Osteoblast (primary cell): Measurements from ENCODE around the gene LPIN3. TPM values are rescaled to one million over a fixed set of nuclear protein-coding genes. Genes with fewer than 3 reads are reported as not detected.

Experiments
- DNase-seq: peaks from one replicate; pipeline ENCODE4 v3.0.0; 2011; ENCODE audit warnings: low spot score, mixed read lengths; ENCODE audit not compliant: insufficient read length; ENCODE audit errors: missing footprints
- H2AFZ ChIP-seq: 2 replicates; pipeline ENCODE4 v1.6.0; 2011; ENCODE audit warnings: mild to moderate bottlenecking, low read length
- H3K27ac ChIP-seq: 2 replicates; pipeline ENCODE4 v1.5.1; 2011; ENCODE audit warnings: mild to moderate bottlenecking, low read depth, low read length, moderate library complexity
- H3K27me3 ChIP-seq: 2 replicates; pipeline ENCODE4 v1.6.0; 2012; ENCODE audit warnings: mild to moderate bottlenecking, control low read depth, inconsistent platforms, low read length, moderate library complexity; ENCODE audit not compliant: insufficient read depth
- H3K36me3 ChIP-seq: 2 replicates; pipeline ENCODE4 v1.5.1; 2011; ENCODE audit warnings: mild to moderate bottlenecking, low read length, control low read depth, moderate library complexity; ENCODE audit not compliant: insufficient read depth
- H3K4me1 ChIP-seq: 2 replicates; pipeline ENCODE4 v1.5.1; 2011; ENCODE audit warnings: mild to moderate bottlenecking, low read length, control low read depth, moderate library complexity; ENCODE audit not compliant: insufficient read depth
- H3K4me2 ChIP-seq: 2 replicates; pipeline ENCODE4 v1.6.0; 2011; ENCODE audit warnings: mild to moderate bottlenecking, low read length; ENCODE audit not compliant: insufficient read depth
- H3K4me3 ChIP-seq: fragments of 200-600 bp; sonication (generic); 3 replicates; pipeline ENCODE4 v1.5.1; 2012; ENCODE audit warnings: mild to moderate bottlenecking, low read length, inconsistent platforms; ENCODE audit not compliant: insufficient read depth
- H3K79me2 ChIP-seq: 2 replicates; pipeline ENCODE4 v1.6.0; 2012; ENCODE audit warnings: mild to moderate bottlenecking, low read length, control low read depth, inconsistent platforms; ENCODE audit not compliant: insufficient read depth
- H3K9me3 ChIP-seq: 2 replicates; pipeline ENCODE4 v1.5.1; 2011; ENCODE audit warnings: low read depth, low read length, control low read depth
- H4K20me1 ChIP-seq: 2 replicates; pipeline ENCODE4 v1.6.0; 2012; ENCODE audit warnings: mild to moderate bottlenecking, low read length, control low read depth; ENCODE audit not compliant: insufficient read depth
- total RNA-seq: library from RNA; depleted of rRNA; stranded (reverse); fragments of >200 nt; gene quantifications from 2 replicates; pipeline ENCODE4 v1.2.3, GENCODE V29; 2012
- TF ChIP-seq, protein P1 (sequence below): IDR thresholded peaks from 2 replicates; pipeline ENCODE4 v1.5.1; 2011; ENCODE audit warnings: mild to moderate bottlenecking, low read depth, low read length, moderate library complexity; ENCODE audit errors: extremely low read depth

Gene LPIN3
- total RNA-seq, 1 donor, result 9.0 TPM

DNA sequence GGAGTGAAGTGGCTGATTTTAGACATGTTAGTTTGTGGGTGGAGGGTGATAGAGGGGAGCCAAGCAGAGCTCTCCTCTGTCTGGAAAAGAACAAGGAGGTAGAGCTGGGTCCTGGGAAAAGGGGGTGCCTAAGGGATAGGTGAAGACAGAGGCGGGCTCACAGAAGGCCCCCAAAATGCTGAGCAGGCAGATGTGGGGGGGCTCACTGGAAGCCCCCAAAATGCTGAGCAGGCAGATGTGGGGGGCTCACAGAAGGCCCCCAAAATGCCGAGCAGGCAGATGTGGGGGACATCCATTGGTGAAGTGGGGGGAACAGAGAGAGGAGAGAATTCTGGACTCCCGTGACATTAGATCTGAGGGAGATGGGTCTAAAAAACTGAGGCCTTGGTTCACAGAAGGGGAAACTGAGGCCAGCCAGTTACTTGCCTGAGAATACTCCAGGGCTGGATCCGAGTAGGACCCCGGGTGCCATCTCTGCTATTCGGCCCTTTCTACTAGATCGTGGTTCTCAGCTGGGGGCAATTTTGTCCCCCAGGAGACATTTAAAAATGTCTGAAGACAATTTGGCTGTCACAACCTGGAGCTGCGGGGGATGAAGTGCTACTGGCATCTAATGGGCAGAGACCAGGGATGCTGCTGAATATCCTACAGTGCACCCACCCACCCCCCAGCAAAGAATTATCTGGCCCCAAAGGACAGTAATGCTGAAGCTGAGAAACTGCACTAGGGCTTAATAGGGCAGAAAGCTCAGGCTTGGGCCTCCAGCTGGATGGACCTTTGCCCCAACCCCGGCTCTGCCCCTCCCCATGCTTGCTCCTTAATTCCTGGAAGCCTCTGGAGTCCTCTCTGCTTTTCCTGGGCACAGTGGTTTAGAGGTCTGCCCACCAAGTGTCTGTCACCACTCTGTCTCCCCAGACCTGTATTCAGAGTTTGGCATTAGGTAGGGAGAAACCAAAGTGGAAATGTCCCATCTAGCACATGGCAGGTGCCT lies 2.1 kb downstream of the LPIN3 start:
- Histone ChIP-seq H4K20me1 (peaks cover 3% of the 10 kb centered on the region), H3K4me2 (no peak overlapping the region), H3K79me2 (peaks cover 2% of the 10 kb centered on the region), H3K27me3 (no peaks in the 10 kb centered on the region), H3K4me1 (peaks cover 10% of the 10 kb centered on the region), H3K4me3 (no peak overlapping the region), H3K9me3 (no peaks in the 10 kb centered on the region), H3K27ac (no peak overlapping the region), H2AFZ (no peak overlapping the region), H3K36me3 (no peaks in the 10 kb centered on the region)
- TF ChIP-seq, protein P1, sequence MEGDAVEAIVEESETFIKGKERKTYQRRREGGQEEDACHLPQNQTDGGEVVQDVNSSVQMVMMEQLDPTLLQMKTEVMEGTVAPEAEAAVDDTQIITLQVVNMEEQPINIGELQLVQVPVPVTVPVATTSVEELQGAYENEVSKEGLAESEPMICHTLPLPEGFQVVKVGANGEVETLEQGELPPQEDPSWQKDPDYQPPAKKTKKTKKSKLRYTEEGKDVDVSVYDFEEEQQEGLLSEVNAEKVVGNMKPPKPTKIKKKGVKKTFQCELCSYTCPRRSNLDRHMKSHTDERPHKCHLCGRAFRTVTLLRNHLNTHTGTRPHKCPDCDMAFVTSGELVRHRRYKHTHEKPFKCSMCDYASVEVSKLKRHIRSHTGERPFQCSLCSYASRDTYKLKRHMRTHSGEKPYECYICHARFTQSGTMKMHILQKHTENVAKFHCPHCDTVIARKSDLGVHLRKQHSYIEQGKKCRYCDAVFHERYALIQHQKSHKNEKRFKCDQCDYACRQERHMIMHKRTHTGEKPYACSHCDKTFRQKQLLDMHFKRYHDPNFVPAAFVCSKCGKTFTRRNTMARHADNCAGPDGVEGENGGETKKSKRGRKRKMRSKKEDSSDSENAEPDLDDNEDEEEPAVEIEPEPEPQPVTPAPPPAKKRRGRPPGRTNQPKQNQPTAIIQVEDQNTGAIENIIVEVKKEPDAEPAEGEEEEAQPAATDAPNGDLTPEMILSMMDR, result no peak
- DNase-seq, result peak; percentile 48

DNA sequence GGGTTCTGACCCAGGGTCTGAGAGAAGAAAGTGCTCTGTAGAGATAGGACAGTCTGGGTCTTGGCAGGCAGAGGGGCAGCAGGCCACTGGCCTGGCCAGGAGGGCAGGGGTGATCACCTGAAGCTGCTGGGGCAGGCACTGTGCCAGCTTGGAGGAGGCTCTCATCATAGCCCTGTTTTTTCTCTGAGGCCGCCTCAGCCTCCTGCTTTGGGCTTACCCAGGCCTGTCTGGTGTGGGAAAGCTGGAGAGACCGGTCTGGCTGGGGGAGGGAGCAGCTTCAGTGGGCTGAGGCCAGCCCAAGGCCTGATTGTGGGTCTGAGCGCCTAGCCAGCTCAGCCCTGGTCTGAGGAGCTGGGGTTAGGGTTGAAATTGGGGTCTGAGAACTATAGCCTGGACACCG lies 3.9 kb downstream of the LPIN3 start:
- no peak overlapping the region for H3K27ac ChIP-seq
- no peaks in the 10 kb centered on the region for H3K9me3 ChIP-seq
- H3K4me2 ChIP-seq, result no peak overlapping the region
- H3K36me3 ChIP-seq, result peaks cover 6% of the 10 kb centered on the region
- no peak overlapping the region for H2AFZ ChIP-seq
- H3K27me3 ChIP-seq, result no peaks in the 10 kb centered on the region
- peaks cover 2% of the 10 kb centered on the region for H3K79me2 ChIP-seq
- no peak overlapping the region for H3K4me3 ChIP-seq
- peaks cover 10% of the 10 kb centered on the region for H3K4me1 ChIP-seq
- peak; percentile 31 for DNase-seq
- H4K20me1 ChIP-seq, result peaks cover 3% of the 10 kb centered on the region
- TF ChIP-seq, protein P1, result no peak

DNA sequence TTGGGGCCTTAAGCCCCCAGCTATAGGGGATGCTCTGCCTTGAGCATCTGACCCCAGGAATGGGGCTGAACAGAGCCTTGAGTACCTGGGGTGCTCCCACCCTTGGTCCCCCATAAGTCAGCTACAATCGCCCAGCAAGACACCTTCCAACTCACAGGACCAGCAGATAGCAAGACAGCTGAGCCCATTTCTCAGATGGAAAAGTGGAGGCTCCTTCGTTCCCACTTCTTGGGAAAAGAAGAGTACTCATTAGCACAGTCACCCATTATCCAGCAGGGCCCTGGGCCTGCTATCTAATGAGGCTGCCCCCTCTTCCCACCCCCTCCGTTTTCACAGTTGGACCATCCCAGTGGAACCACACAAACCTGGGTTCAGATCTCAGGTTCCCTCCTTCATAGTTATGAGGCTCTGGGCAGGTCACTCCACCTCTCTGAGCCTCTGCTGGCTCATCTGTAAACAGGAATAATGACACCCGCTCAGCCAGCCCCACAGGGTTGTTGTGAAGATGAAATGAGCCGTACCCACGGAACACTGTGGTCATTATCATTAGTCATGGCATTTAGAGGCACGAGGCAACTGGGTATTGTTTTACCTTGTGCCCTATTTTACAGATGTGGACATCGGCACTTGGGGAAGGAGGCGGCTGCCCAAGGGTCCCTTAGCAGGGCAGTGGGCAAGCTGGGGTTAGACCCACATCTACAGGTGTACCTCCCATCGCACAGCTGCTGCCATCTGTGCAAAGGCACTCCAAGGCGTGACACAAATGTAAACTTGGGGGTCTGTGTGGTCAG lies 4.5 kb downstream of the LPIN3 start:
- Histone ChIP-seq H3K79me2 (peaks cover 2% of the 10 kb centered on the region), H3K36me3 (peaks cover 11% of the 10 kb centered on the region), H3K4me3 (no peak overlapping the region), H4K20me1 (peaks cover 3% of the 10 kb centered on the region), H3K9me3 (no peaks in the 10 kb centered on the region), H2AFZ (no peak overlapping the region), H3K27ac (no peak overlapping the region), H3K4me2 (no peak overlapping the region), H3K4me1 (peaks cover 3% of the 10 kb centered on the region), H3K27me3 (no peaks in the 10 kb centered on the region)
- DNase-seq, result peak; percentile 76
- TF ChIP-seq, protein P1, result no peak

DNA sequence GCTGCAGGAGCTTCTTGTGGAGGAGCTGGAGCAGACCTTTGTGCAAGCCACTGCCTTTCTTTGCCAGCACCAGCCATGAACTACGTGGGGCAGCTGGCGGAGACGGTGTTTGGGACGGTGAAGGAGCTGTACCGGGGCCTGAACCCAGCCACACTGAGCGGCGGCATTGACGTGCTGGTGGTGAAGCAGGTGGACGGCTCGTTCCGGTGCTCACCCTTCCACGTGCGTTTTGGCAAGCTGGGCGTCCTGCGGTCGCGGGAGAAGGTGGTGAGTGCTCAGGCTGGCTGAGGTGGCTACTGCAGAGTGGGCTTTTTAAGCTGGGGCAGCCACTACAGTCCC lies 5.1 kb downstream of the LPIN3 start:
- Histone ChIP-seq H3K4me2 (no peak overlapping the region), H3K36me3 (peaks cover 11% of the 10 kb centered on the region), H3K4me1 (no peaks in the 10 kb centered on the region), H4K20me1 (peaks cover 3% of the 10 kb centered on the region), H3K27me3 (no peaks in the 10 kb centered on the region), H3K9me3 (no peaks in the 10 kb centered on the region), H3K79me2 (peaks cover 2% of the 10 kb centered on the region), H2AFZ (no peak overlapping the region), H3K4me3 (no peak overlapping the region), H3K27ac (no peak overlapping the region)
- TF ChIP-seq, protein P1, result no peak
- peak; percentile 75 for DNase-seq
